SHP77 (cell line): ENCODE data around the gene PGAP1.
A peak's percentile ranks its signal among the peaks of the same experiment; 100 is the strongest.
"Not testable (repeated sequence)": the region's sequence is repeated elsewhere in the genome, so short reads cannot be mapped to it uniquely, and the experiment has no call there.

Source experiments
- DNase-seq, 2 experiments: peaks; one replicate each; lab custom pipeline; 2025; lab: John Stamatoyannopoulos, UW

PGAP1 gene

GRCh38 chr2:196951973-196952372, 25.5 kb upstream of the PGAP1 start:
- DNase-seq, result no peak

DNA sequence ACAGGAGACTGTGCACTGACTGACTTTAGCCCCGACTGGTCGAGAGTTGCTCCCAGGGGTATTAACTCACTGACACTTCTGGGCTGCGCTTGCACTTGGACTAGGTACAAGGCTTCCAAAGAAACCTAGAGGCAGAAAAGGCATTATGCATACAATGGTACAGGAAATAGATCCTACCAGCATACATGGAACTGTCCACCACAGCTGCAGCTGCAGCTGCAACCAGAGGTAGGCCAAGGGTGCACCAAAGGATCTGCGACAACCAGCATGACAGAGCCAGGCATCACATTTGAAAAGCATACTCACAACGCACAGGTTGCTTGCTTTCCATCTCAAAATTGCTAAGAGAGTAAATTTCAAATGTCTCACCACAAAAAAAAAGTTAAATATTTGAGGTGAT, 22.6 kb upstream of the PGAP1 start:
- no peak for DNase-seq

DNA sequence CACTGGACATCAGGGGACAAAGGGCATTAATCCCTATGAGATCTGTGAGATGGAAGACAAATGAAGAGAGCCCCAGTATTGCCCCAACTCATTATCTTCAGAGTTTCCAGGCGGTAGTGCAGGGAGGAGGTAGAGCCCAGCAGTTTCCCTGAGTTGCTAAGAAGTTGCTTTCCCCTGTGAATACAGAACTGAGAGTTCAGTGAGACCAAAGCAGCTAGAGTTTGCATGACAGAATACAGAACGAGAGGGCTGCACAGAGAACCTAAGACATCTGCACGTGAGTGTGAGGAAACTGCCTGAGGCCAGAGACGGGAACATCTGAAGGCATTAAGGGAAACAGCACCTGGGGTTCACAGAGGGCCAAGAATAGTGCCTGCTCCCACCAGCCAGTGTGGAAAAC, 18.1 kb upstream of the PGAP1 start:
- DNase-seq, result no peak

DNA sequence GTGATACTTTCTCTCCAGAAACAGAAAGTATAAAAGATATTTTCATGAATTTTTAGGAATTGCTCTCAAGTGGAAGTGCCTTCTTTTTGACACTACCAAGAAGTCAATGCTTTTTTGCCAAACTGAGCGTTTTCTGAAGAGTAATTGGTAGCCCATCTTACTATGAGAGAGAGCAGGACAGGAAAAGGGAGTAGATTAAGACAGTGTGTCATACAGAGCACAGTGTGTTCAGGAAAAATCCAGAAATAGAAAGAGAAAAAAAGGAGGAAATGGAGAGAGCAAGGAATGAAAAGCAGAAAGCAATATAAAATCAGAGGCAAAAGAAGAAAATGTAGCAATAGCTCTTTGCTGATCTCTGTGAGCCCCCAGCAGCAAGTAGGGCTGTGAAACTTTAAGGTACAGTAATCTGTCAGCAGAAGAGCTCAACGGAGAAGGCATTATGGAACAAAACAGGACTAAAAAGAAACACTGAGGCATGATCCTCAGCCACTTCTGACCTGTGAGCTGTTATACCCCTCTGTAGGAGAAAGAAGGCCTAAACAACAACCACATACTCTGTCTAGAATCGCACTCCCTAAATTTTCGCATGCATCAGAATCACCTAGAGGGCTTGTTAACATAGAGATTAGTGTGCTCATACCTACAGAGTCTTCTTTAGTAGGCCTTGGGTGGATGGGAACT, 15.0 kb upstream of the PGAP1 start:
- DNase-seq, result no peak

GRCh38 chr2:196939371-196939770, 12.9 kb upstream of the PGAP1 start:
- DNase-seq, result no peak

- no peak for DNase-seq
Observed at GRCh38 chr2:196935432-196935831, 8.9 kb upstream of the PGAP1 start.

GRCh38 chr2:196934672-196935071, 8.2 kb upstream of the PGAP1 start:
- DNase-seq, result no peak

DNA sequence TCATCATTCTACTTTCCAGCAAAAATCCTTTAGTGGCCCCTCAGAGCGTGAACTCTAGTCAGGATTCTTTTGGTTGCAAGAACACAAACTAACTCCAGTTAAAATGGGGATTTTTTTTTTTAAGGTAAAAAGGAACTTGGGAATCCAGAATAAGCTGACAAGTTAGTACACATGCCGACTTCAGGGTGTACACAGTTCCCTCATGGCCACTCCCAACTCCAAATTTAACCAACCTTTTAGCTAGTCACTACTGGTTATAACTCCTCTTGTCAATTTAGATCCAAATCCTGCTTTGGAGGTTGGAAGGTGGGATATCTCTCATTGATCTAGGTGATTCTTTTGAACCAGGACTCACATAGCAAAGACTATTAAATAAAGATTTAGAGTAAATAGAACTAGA, 5.0 kb upstream of the PGAP1 start:
- DNase-seq, result no peak

GRCh38 chr2:196927376-196928225, 1.1 kb upstream of the PGAP1 start:
- DNase-seq, result peak; percentile 34 to 41

GRCh38 chr2:196925768-196926561, 542 bp downstream of the PGAP1 start:
- DNase-seq, result peak; percentile 25 to 51

- DNase-seq, result peak in 1 of 2 experiments; percentile 51
Observed at GRCh38 chr2:196925051-196925767, 1.3 kb downstream of the PGAP1 start.

GRCh38 chr2:196924051-196924450, 2.5 kb downstream of the PGAP1 start:
- no peak for DNase-seq

GRCh38 chr2:196918927-196919326, 7.6 kb downstream of the PGAP1 start:
- DNase-seq, result no peak

GRCh38 chr2:196917802-196918201, 8.7 kb downstream of the PGAP1 start:
- DNase-seq, result no peak

DNA sequence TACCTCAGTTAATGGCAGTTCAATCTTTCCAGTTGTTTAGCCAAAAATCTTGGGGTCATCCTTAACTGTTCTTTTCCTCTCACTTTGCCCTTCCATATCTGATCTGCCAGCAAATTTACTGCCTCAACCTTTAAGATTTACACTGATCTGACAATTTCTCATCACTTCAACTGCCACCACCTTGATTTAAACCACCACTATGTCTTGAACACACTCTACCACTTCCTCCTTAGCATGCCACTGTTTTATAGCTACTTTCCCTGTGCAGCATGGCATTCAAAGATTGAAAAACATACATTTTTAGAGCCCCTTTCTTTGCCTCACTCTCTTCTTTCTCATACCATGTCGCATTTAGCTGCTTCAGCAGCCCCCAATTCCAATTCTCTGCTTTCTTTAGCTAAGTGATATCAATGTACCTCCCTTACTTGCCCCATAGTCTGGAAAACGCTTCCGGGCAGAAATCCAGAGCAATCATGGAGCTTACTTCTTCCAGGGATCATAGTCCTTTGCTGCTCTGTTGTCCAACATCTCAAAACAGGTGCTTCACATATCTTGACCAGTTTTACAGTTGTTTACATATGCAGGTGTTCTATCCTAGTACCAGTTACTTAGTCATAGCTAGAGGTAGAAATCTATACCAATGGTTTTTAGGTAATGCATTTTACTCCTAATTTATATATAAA, 10.9 kb downstream of the PGAP1 start:
- no peak for DNase-seq

DNA sequence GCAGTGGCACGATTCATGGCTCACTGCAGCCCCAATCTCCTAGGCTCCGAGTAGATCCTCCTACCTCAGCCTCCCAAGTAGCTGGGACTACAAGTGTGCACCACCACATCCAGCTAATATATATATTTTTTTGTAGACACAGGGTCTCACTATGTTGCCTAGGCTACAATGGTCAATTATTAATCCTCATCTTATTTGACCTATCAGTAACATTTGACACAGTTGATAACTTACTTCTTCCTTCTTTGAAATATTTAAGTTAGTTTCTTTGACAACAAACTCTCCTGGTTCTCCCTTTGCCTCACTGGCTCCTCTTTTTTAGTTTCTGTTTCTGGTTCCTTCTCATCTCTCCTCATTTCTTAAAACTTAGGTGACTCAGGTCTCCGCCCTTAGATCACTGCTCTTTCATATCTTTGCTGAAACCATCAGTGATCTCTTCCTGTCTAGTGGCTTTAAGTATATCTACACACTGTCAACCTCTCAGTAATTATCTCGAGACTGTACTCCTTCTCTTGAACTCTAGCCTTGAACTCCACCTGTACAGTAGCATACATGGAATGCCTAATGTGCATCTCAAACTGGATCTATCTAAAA, 11.5 kb downstream of the PGAP1 start:
- DNase-seq, result no peak

DNA sequence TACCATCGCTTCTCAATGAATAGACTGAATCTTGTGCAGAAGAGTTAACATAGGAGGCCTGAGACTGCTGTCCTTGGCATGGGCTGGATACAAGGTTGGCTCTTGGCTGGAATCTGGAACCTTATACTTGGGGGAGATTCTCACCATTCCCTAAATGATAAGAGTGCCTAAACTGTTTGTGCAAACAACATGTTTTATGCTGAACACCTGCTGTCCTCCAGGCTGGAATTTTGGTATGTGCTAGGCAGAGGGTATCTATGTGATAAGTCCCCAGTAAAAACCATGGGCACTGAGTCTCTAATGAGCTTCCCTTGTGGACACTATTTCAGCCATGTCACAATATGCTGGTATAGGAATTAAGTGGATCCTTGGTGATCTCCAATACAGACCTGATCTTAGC, 12.8 kb downstream of the PGAP1 start:
- DNase-seq, result no peak

GRCh38 chr2:196905365-196905764, 21.1 kb downstream of the PGAP1 start:
- DNase-seq, result not testable (repeated sequence)

GRCh38 chr2:196902828-196903227, 23.7 kb downstream of the PGAP1 start:
- no peak for DNase-seq

- no peak for DNase-seq
Observed at GRCh38 chr2:196900843-196901242, 25.7 kb downstream of the PGAP1 start.

GRCh38 chr2:196899976-196900375, 26.5 kb downstream of the PGAP1 start:
- no peak for DNase-seq
